HEK293T (cell line): Measurements from ENCODE around the gene MAP3K1.

Experiments
- CTCF ChIA-PET: fragments of 350-600 bp; formaldehyde crosslinking; extraction: SDS; loops from one replicate; lab custom pipeline; 2021; ENCODE audit warnings: antibody characterized with exemption, inconsistent platforms; lab: Yijun Ruan, JAX
- POLR2A ChIA-PET: fragments of 350-600 bp; formaldehyde crosslinking; extraction: SDS; loops from one replicate; lab custom pipeline; 2020; ENCODE audit warnings: antibody characterized with exemption, inconsistent platforms; lab: Yijun Ruan, JAX
- DNase-seq: peaks from one replicate; pipeline ENCODE4 v3.0.0; 2012; ENCODE audit warnings: mixed read lengths; ENCODE audit errors: extremely low spot score
- ARNT ChIP-seq: fragments of 450-650 bp; IDR thresholded peaks from 2 replicates; pipeline ENCODE4 v1.6.1; 2017; ENCODE audit warnings: mild to moderate bottlenecking
- BHLHE40 ChIP-seq: fragments of 450-650 bp; IDR thresholded peaks from 2 replicates; pipeline ENCODE4 v1.6.1; 2016; ENCODE audit warnings: mild to moderate bottlenecking, moderate library complexity, borderline replicate concordance
- CTBP1 ChIP-seq: fragments of 450-650 bp; IDR thresholded peaks from 2 replicates; pipeline ENCODE4 v1.6.1; 2016; ENCODE audit warnings: borderline replicate concordance
- ELF4 ChIP-seq: fragments of 450-650 bp; IDR thresholded peaks from 2 replicates; pipeline ENCODE4 v1.6.1; 2017; ENCODE audit warnings: antibody characterized with exemption
- FOXA1 ChIP-seq: fragments of 450-650 bp; IDR thresholded peaks from 2 replicates; pipeline ENCODE4 v1.6.1; 2016; ENCODE audit warnings: mild to moderate bottlenecking
- FOXK2 ChIP-seq: fragments of 450-650 bp; IDR thresholded peaks from 2 replicates; pipeline ENCODE4 v1.6.1; 2016; ENCODE audit warnings: mild to moderate bottlenecking
- FOXM1 ChIP-seq: fragments of 450-650 bp; IDR thresholded peaks from 2 replicates; pipeline ENCODE4 v1.6.1; 2017; ENCODE audit warnings: mild to moderate bottlenecking, borderline replicate concordance
- HDGF ChIP-seq: fragments of 450-650 bp; IDR thresholded peaks from 2 replicates; pipeline ENCODE4 v1.6.1; 2017; ENCODE audit warnings: antibody characterized with exemption, borderline replicate concordance
- L3MBTL2 ChIP-seq: fragments of 450-650 bp; conservative IDR thresholded peaks from 2 replicates; pipeline ENCODE4 v1.6.1; 2016; ENCODE audit warnings: mild to moderate bottlenecking
- LEF1 ChIP-seq: fragments of 450-650 bp; IDR thresholded peaks from 2 replicates; pipeline ENCODE4 v1.6.1; 2017; ENCODE audit warnings: mild to moderate bottlenecking, borderline replicate concordance
- NFRKB ChIP-seq: fragments of 450-650 bp; IDR thresholded peaks from 2 replicates; pipeline ENCODE4 v1.6.1; 2016; ENCODE audit warnings: mild to moderate bottlenecking, moderate library complexity
- PKNOX1 ChIP-seq: fragments of 450-650 bp; IDR thresholded peaks from 2 replicates; pipeline ENCODE4 v1.6.1; 2016
- SP1 ChIP-seq: fragments of 450-650 bp; IDR thresholded peaks from 2 replicates; pipeline ENCODE4 v1.6.1; 2017
- SUZ12 ChIP-seq: fragments of 450-650 bp; IDR thresholded peaks from 2 replicates; pipeline ENCODE4 v1.6.1; 2016; ENCODE audit warnings: mild to moderate bottlenecking
- TARDBP ChIP-seq: fragments of 450-650 bp; IDR thresholded peaks from 2 replicates; pipeline ENCODE4 v1.6.1; 2016
- ZNF384 ChIP-seq: fragments of 450-650 bp; IDR thresholded peaks from 2 replicates; pipeline ENCODE4 v1.6.1; 2016

MAP3K1 gene

DNA sequence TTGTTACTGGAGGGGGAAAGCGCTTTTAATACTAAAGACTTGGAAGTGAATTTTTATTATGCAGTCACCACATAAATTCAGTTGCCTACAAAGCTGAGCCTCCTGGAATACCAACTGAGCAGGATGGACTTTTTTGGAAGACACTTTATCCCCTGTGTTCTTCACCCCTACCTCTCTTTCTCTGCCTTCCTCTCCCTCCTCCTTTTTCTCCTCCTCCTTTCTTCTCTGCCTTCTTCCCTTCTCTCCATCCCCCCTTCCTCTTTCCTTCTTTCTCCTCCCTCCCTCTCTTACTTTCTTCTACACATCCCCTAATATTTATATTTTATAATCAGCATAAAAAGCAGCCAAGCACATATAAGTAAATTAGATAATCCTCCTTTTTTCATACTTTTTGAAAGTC, 39.6 kb downstream of the MAP3K1 start:
- no peak for DNase-seq
- ChIA-PET CTCF (no interaction called here), POLR2A (no interaction called here)
- TF ChIP-seq FOXA1 (no peak), NFRKB (no peak), SUZ12 (no peak), HDGF (no peak), CTBP1 (no peak), L3MBTL2 (no peak), FOXK2 (no peak), PKNOX1 (no peak)

DNA sequence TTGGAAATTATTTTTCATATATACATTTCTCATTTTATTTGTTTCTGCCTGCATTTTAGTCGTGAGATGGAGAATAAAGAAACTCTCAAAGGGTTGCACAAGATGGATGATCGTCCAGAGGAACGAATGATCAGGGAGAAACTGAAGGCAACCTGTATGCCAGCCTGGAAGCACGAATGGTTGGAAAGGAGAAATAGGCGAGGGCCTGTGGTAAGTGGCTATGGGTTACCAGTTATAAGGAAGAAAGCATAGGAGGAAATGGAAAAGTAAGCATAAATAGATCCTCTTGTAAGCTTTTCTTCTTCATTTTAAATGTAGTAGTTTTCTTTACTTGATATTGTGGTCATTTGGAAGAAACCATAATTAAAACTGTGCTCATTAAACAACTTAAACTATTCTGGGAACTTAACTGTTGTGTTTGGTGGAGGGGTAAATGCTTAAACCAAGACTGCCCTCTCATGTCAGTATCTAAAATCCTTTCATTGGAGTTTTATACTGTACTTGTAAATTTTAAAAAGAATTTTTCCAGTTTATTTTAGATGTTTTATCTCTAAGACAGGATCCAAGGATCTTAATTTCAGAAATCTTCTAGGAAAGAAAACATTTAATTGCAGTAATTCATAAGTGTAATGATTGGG, 41.3 kb downstream of the MAP3K1 start:
- POLR2A ChIA-PET: no interaction called here
- CTCF ChIA-PET: no interaction called here
- no peak for DNase-seq
- TF ChIP-seq PKNOX1 (no peak), FOXA1 (no peak), ZNF384 (no peak), BHLHE40 (no peak), SUZ12 (no peak), HDGF (no peak), CTBP1 (no peak), SP1 (no peak), FOXK2 (no peak)

GRCh38 chr5:56858777-56859442, 43.6 kb downstream of the MAP3K1 start:
- ChIA-PET CTCF (no interaction called here), POLR2A (no interaction called here)
- TF ChIP-seq ZNF384 (no peak), HDGF (no peak), FOXA1 (no peak), SUZ12 (no peak), TARDBP (no peak), ARNT (no peak), FOXM1 (no peak), PKNOX1 (no peak)
- no peak for DNase-seq

DNA sequence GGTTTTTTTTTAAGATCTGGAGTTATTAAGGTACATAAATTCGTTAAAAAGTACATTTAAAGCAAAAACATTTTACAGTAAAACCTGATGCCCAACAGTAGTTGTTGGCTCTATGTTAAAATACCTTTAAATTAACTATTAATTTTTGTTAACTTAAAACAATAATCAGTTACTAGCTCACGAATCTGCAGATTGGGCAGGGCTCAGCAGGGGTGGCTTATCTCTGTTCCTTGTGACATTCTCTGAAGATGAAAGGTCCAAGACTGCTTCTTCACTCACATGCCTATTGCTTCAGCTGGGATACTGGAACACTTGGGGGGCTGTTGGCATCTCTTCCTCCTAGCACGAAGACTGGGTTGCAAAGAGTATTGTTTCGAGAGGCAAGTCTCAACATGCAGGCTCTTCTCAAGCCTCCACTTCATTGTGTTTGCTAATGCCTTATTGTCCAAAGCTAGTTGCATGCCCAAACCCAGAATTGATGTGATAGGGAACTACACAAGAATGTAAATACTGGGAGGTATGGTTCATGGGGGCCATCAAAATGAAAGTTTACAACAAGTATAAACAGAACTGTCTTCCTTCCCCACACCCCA, 46.6 kb downstream of the MAP3K1 start:
- ChIA-PET CTCF (no interaction called here), POLR2A (no interaction called here)
- TF ChIP-seq HDGF (no peak), NFRKB (no peak), LEF1 (no peak), PKNOX1 (no peak), TARDBP (no peak), ELF4 (no peak), ZNF384 (no peak), SUZ12 (no peak), CTBP1 (no peak), SP1 (no peak), FOXK2 (no peak), FOXM1 (no peak), BHLHE40 (no peak), ARNT (no peak)
- no peak for DNase-seq

DNA sequence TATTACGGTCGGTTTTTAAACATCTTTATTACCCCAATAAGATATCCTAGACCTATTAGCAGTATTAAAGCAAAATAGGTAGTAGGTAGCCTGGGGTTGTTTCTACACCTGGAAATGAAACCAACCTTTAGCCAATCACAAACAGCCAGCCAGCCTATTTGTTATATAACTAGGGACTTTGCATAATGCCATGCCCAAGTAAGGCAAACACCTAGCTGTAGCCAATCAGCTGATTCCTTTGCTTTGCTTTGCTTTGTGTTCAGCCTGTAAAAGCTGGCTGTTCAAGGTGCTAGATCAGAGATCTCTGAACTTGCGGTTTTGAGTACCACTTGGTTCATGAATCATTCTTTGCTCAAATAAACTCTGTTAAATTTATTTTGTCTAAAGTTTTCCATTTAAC, 47.6 kb downstream of the MAP3K1 start:
- ChIA-PET CTCF (no interaction called here), POLR2A (no interaction called here)
- DNase-seq: no peak
- TF ChIP-seq FOXA1: no peak
- TF ChIP-seq ELF4: no peak
- no peak for TF ChIP-seq BHLHE40
- no peak for TF ChIP-seq SUZ12
- TF ChIP-seq HDGF: no peak
- no peak for TF ChIP-seq LEF1
- no peak for TF ChIP-seq L3MBTL2
- no peak for TF ChIP-seq ZNF384
- TF ChIP-seq NFRKB: no peak
- no peak for TF ChIP-seq CTBP1
- no peak for TF ChIP-seq FOXK2
- TF ChIP-seq SP1: no peak
- no peak for TF ChIP-seq FOXM1
- TF ChIP-seq PKNOX1: no peak
